Sigmoid colon (tissue), 7 donors: ENCODE results near the gene TNFRSF18. TPM values are rescaled to one million over a fixed set of nuclear protein-coding genes. Genes with fewer than 3 reads are reported as not detected.

ENCODE experiments used
- DNase-seq: peaks from one replicate; pipeline ENCODE4 v3.0.0-alpha.2; 2019
- H3K27ac ChIP-seq, 4 donors: fragments of 200-600 bp; sonication (generic); one replicate each; pipeline ENCODE4 v1.5.1; 2016 to 2019; ENCODE audit warnings: mild to moderate bottlenecking in 1 of 4
- H3K27me3 ChIP-seq, 3 donors: fragments of 200-600 bp; sonication (generic); one replicate each; pipeline ENCODE4 v1.5.1; 2019; ENCODE audit warnings: mild to moderate bottlenecking in 1 of 3
- H3K36me3 ChIP-seq, 4 donors: fragments of 200-600 bp; sonication (generic); one replicate each; pipeline ENCODE4 v1.5.1; 2016 to 2019
- H3K4me1 ChIP-seq, 4 donors: fragments of 200-600 bp; sonication (generic); one replicate each; pipeline ENCODE4 v1.5.1; 2017 to 2019
- H3K4me3 ChIP-seq, 4 donors: fragments of 200-600 bp; sonication (generic); one replicate each; pipeline ENCODE4 v1.5.1; 2017 to 2019; ENCODE audit warnings: mild to moderate bottlenecking in 2 of 4, moderate library complexity in 1 of 4
- H3K9me3 ChIP-seq, 4 donors: fragments of 200-600 bp in 3 of 4; sonication (generic) in 3 of 4; one replicate each; pipeline versions ENCODE4 v1.5.1 to v1.6.1; 2013 to 2019
- CTCF ChIP-seq, 4 experiments: fragments of 450-650 bp in 3 of 4; fragments of 200-600 bp in 1 of 4; IDR thresholded peaks; one replicate each; pipeline ENCODE4 v1.5.1; 2016 to 2019; ENCODE audit warnings: antibody characterized with exemption in 4 of 4, mild to moderate bottlenecking in 3 of 4, moderate library complexity in 2 of 4
- EP300 ChIP-seq, 4 donors: sonication (generic); formaldehyde crosslinking; IDR thresholded peaks; one replicate each; pipeline ENCODE4 v1.6.1; 2017; ENCODE audit warnings: antibody characterized with exemption in 4 of 4
- POLR2A ChIP-seq, 2 donors: fragments of 450-650 bp; IDR thresholded peaks; one replicate each; pipeline ENCODE4 v1.6.1; 2016; ENCODE audit warnings: antibody characterized with exemption in 2 of 2, mild to moderate bottlenecking in 2 of 2, moderate library complexity in 2 of 2
- POLR2AphosphoS5 ChIP-seq, 4 donors: sonication (generic); formaldehyde crosslinking; IDR thresholded peaks; one replicate each; pipeline ENCODE4 v1.6.1; 2017; ENCODE audit warnings: antibody characterized with exemption in 4 of 4
- WGBS, 2 donors: extraction: QIAGEN DNeasy Blood & Tissue Kit; methylation state at CpG; one replicate each; pipeline ENCODE4 v1.1.7; 2013; 5-methylcytosine and 5-hydroxymethylcytosine counted together
- intact Hi-C: fragments of 100-400 bp; cut with DNase I; formaldehyde crosslinking; loops from one replicate; pipeline ENCODE4 v1.15.1; 2023
- polyA plus RNA-seq, 3 donors: library from polyadenylated mRNA; stranded (reverse); fragments of 200-250 nt; gene quantifications; one replicate each; pipeline ENCODE4 v1.2.3, GENCODE V29; 2013
- total RNA-seq, 4 donors: library from RNA; depleted of rRNA; stranded (reverse); fragments of >200 nt; gene quantifications; one replicate each; pipeline ENCODE4 v1.1.0, GENCODE V29; 2016
- donor health status: healthy with polysubstance abuse.
- donor health status: Bipolar disorder and iron deficiency.
- donor health status: healthy.

TNFRSF18 gene
- total and polyA plus RNA-seq, 7 donors, result 0.71 to 3.9 (median 1.2) TPM; not detected in 4

GRCh38 chr1:1200876-1201810 lies 5.2 kb downstream of the TNFRSF18 start:
- peaks cover 0 to 15% (median 15%) of the 10 kb centered on the region in 4 donors for H3K4me1 ChIP-seq
- WGBS, 2 donors, result 1% methylated on average over 109 of the region's 109 CpGs

DNA sequence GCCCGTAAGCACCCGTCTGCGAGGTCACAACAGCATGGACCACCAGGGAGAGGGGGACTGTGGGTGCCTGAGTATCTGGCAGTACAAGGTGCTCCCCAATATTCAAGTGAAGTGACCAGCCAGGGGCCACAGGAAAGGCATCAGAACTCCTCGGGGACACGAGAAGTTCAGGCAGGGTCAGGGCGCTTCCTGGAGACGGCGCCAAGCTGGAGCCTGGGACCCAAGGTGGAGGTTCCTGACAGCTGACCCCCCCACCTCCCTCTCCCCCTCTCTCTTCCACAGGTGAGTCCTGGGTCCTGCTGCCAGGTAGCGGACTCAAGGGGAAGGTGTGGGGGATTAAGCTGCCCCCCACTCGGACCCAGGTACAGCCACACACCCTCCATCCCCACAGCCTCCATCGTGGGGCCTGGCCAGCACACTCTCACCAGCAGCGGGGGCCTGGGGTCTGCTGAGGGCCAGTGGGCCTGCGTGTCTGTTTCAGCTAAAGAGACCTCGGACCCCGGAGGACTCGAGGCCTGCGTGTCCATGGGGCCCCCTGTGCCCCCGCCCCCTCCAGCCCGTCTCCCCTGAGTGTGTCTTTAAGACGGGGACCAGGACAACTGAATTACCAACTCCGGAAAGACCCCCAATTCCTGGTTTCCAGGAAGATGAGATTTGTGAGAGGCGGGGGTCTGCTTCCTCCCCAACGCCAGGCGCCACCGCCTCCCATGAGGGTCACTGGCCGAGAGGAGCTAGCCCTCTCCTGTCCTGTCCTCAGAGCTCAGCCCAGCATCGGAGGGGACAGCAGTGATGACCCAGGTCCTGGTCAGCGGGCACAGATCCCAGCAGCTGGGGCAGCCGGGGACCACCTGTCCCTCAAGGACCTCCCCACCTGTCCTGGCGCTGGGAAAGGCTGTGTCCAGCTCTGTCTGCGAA lies 6.2 kb downstream of the TNFRSF18 start:
- TF ChIP-seq EP300 (IDR thresholded peaks at IDR 0.05) (no peak), CTCF (IDR thresholded peaks at IDR 0.05) (no peak), POLR2A (IDR thresholded peaks at IDR 0.05) (no peak), POLR2AphosphoS5 (IDR thresholded peaks at IDR 0.05) (no peak)
- H3K4me3 ChIP-seq, result no peak overlapping the region
- peaks cover 0 to under 1% (median 0%) of the 10 kb centered on the region in 4 donors for H3K9me3 ChIP-seq
- no peak for DNase-seq
- H3K36me3 ChIP-seq, result no peaks in the 10 kb centered on the region
- H3K4me1 ChIP-seq, result peaks cover 0 to 10% (median 10%) of the 10 kb centered on the region in 4 donors
- intact Hi-C loops, result no loop called here
- WGBS, 2 donors, result 54 to 74% methylated on average over 31 of the region's 31 CpGs
- no peak overlapping the region for H3K27ac ChIP-seq
- peaks cover 5 to 31% (median 10%) of the 10 kb centered on the region in 3 donors for H3K27me3 ChIP-seq

More at GRCh38 chr1:1200876-1201810, 5.2 kb downstream of the TNFRSF18 start:
- TF ChIP-seq POLR2A (IDR thresholded peaks at IDR 0.05), result no peak
- peak in 1 of 4 donors; percentile 29 for TF ChIP-seq POLR2AphosphoS5 (IDR thresholded peaks at IDR 0.05)
- DNase-seq, result no peak
- H3K4me3 ChIP-seq, result peak overlapping the region; percentile 12 to 56 (median 50)
- peak overlapping the region in 1 of 4 donors; percentile 23 for H3K27ac ChIP-seq
- no peaks in the 10 kb centered on the region for H3K9me3 ChIP-seq
- intact Hi-C loops, result no loop called here
- H3K27me3 ChIP-seq, result peaks cover 5 to 40% (median 18%) of the 10 kb centered on the region in 3 donors
- H3K36me3 ChIP-seq, result no peaks in the 10 kb centered on the region

GRCh38 chr1:1199141-1199960 lies 7.0 kb downstream of the TNFRSF18 start:
- intact Hi-C loops, result no loop called here
- no peak overlapping the region for H3K4me3 ChIP-seq
- H3K4me1 ChIP-seq, result peaks cover 0 to 10% (median 10%) of the 10 kb centered on the region in 4 donors
- no peak for TF ChIP-seq CTCF (IDR thresholded peaks at IDR 0.05)
- TF ChIP-seq EP300 (IDR thresholded peaks at IDR 0.05), result no peak
- TF ChIP-seq POLR2AphosphoS5 (IDR thresholded peaks at IDR 0.05), result no peak
- no peak for TF ChIP-seq POLR2A (IDR thresholded peaks at IDR 0.05)
- DNase-seq, result no peak
- 67 to 85% methylated on average over 22 of the region's 22 CpGs for WGBS, 2 donors
- H3K9me3 ChIP-seq, result peaks cover 0 to 6% (median 4%) of the 10 kb centered on the region in 4 donors
- H3K36me3 ChIP-seq, result no peaks in the 10 kb centered on the region
- peaks cover 5 to 26% (median 8%) of the 10 kb centered on the region in 3 donors for H3K27me3 ChIP-seq
- H3K27ac ChIP-seq, result no peak overlapping the region

- H3K27ac ChIP-seq, result no peak overlapping the region
- peaks cover 0 to 10% (median 10%) of the 10 kb centered on the region in 4 donors for H3K4me1 ChIP-seq
- intact Hi-C loops, result no loop called here
- DNase-seq, result no peak
- no peak for TF ChIP-seq POLR2AphosphoS5 (IDR thresholded peaks at IDR 0.05)
- no peak for TF ChIP-seq CTCF (IDR thresholded peaks at IDR 0.05)
- no peak for TF ChIP-seq POLR2A (IDR thresholded peaks at IDR 0.05)
- no peak for TF ChIP-seq EP300 (IDR thresholded peaks at IDR 0.05)
- H3K36me3 ChIP-seq, result no peaks in the 10 kb centered on the region
- peaks cover 0 to 6% (median 4%) of the 10 kb centered on the region in 4 donors for H3K9me3 ChIP-seq
- H3K27me3 ChIP-seq, result peaks cover 5 to 23% (median 8%) of the 10 kb centered on the region in 3 donors
- H3K4me3 ChIP-seq, result no peak overlapping the region
- WGBS, 2 donors, result 74 to 83% methylated on average over 23 of the region's 23 CpGs
Observed at GRCh38 chr1:1198423-1199140, 7.8 kb downstream of the TNFRSF18 start.
